ENCODE results near the gene SETMAR. TPM values are rescaled to one million over a fixed set of nuclear protein-coding genes. Genes with fewer than 3 reads are reported as not detected.

SETMAR gene
- total RNA-seq, 2 experiments from 2014 or later = 16.6 to 19.2 TPM

GRCh38 chr3:4289044-4289443 is 14.1 kb upstream of the SETMAR start:
- Histone ChIP-seq H3K9me3 (ENCODE audit: low read length) (no peaks in the 10 kb centered on the region), H3K79me2 (ENCODE audit: insufficient read depth, low read depth, low read length) (no peaks in the 10 kb centered on the region), H3K4me1 (ENCODE audit: insufficient read depth, low read length, poor library complexity, severe bottlenecking) (no peaks in the 10 kb centered on the region), H4K20me1 (ENCODE audit: insufficient read depth, low read length) (peaks cover 9% of the 10 kb centered on the region; the same call in 1 of the 2 replicates), H3K27ac (ENCODE audit: low read depth, low read length, poor library complexity, severe bottlenecking) (no peak overlapping the region), H3K9me2 (ENCODE audit: insufficient read depth, low read length) (no peaks in the 10 kb centered on the region), H3K4me3 (ENCODE audit: low read depth, low read length, poor library complexity, severe bottlenecking) (no peak overlapping the region), H2AFZ (ENCODE audit: low read length) (no peak overlapping the region), H3K4me2 (ENCODE audit: low read length) (no peak overlapping the region), H3K36me3 (ENCODE audit: insufficient read depth, low read length) (no peaks in the 10 kb centered on the region)
- BruUV-seq (replicated peaks) = no TSS peak
- intact Hi-C loops (cut with micrococcal nuclease; ENCODE audit: unreplicated experiment) = no loop called here
- TF ChIP-seq EZH2phosphoT487 (IDR thresholded peaks at IDR 0.05; ENCODE audit: borderline replicate concordance, low read depth, low read length) (no peak), CTCF (conservative IDR thresholded peaks at IDR 0.05; ENCODE audit: low read length) (no peak)
- CTCF ChIA-PET (ENCODE audit: unreplicated experiment) = no interaction called here
- POLR2A ChIA-PET = no interaction called here
- DNase-seq (ENCODE audit: low spot score) = no peak

- Histone ChIP-seq H3K4me2 (ENCODE audit: low read length) (no peak overlapping the region), H3K4me1 (ENCODE audit: insufficient read depth, low read length, poor library complexity, severe bottlenecking) (no peaks in the 10 kb centered on the region), H4K20me1 (ENCODE audit: insufficient read depth, low read length) (peaks cover 9% of the 10 kb centered on the region; the same call in 1 of the 2 replicates), H3K9me2 (ENCODE audit: insufficient read depth, low read length) (no peaks in the 10 kb centered on the region), H3K9me3 (ENCODE audit: low read length) (no peaks in the 10 kb centered on the region), H3K4me3 (ENCODE audit: low read depth, low read length, poor library complexity, severe bottlenecking) (no peak overlapping the region), H3K36me3 (ENCODE audit: insufficient read depth, low read length) (no peaks in the 10 kb centered on the region), H3K27ac (ENCODE audit: low read depth, low read length, poor library complexity, severe bottlenecking) (no peak overlapping the region), H2AFZ (ENCODE audit: low read length) (no peak overlapping the region), H3K79me2 (ENCODE audit: insufficient read depth, low read depth, low read length) (no peaks in the 10 kb centered on the region)
- no TSS peak for BruUV-seq (replicated peaks)
- TF ChIP-seq EZH2phosphoT487 (IDR thresholded peaks at IDR 0.05; ENCODE audit: borderline replicate concordance, low read depth, low read length) (no peak), CTCF (conservative IDR thresholded peaks at IDR 0.05; ENCODE audit: low read length) (peak; percentile 93)
- CTCF ChIA-PET (ENCODE audit: unreplicated experiment) = no interaction called here
- POLR2A ChIA-PET = interaction anchor here (0.6 kb wide), 2 partner anchors 25 to 757 kb away, joined by 3 read pairs; no protein-coding TSS in a partner anchor
- intact Hi-C loops (cut with micrococcal nuclease; ENCODE audit: unreplicated experiment) = loop anchor here (1.0 kb wide), 1 partner anchor 1090 kb away; no protein-coding TSS in a partner anchor
- DNase-seq (ENCODE audit: low spot score) = peak; percentile 43
Measured at GRCh38 chr3:4290272-4290893, 12.8 kb upstream of the SETMAR start.

- BruUV-seq (replicated peaks) = no TSS peak
- ChIA-PET POLR2A (interaction anchor here (0.6 kb wide), 2 partner anchors 28 to 1108 kb away, joined by 3 read pairs; no protein-coding TSS in a partner anchor), CTCF (ENCODE audit: unreplicated experiment) (interaction anchor here (0.6 kb wide), 1 partner anchor 62 kb away, joined by 3 read pairs; no protein-coding TSS in a partner anchor)
- Histone ChIP-seq H3K79me2 (ENCODE audit: insufficient read depth, low read depth, low read length) (no peaks in the 10 kb centered on the region), H2AFZ (ENCODE audit: low read length) (no peak overlapping the region), H3K36me3 (ENCODE audit: insufficient read depth, low read length) (no peaks in the 10 kb centered on the region), H4K20me1 (ENCODE audit: insufficient read depth, low read length) (peaks cover 9% of the 10 kb centered on the region; the same call in 1 of the 2 replicates), H3K27ac (ENCODE audit: low read depth, low read length, poor library complexity, severe bottlenecking) (no peak overlapping the region), H3K9me3 (ENCODE audit: low read length) (no peaks in the 10 kb centered on the region), H3K9me2 (ENCODE audit: insufficient read depth, low read length) (no peaks in the 10 kb centered on the region), H3K4me2 (ENCODE audit: low read length) (no peak overlapping the region), H3K4me3 (ENCODE audit: low read depth, low read length, poor library complexity, severe bottlenecking) (no peak overlapping the region), H3K4me1 (ENCODE audit: insufficient read depth, low read length, poor library complexity, severe bottlenecking) (no peaks in the 10 kb centered on the region)
- TF ChIP-seq CTCF (conservative IDR thresholded peaks at IDR 0.05; ENCODE audit: low read length) (no peak), EZH2phosphoT487 (IDR thresholded peaks at IDR 0.05; ENCODE audit: borderline replicate concordance, low read depth, low read length) (no peak)
- no peak for DNase-seq (ENCODE audit: low spot score)
- intact Hi-C loops (cut with micrococcal nuclease; ENCODE audit: unreplicated experiment) = no loop called here
Measured at GRCh38 chr3:4292301-4292700, 10.9 kb upstream of the SETMAR start.
